ENCODE measurements around the gene TULP1. TPM values are rescaled to one million over a fixed set of nuclear protein-coding genes. Genes with fewer than 3 reads are reported as not detected.

TULP1 gene
- total and polyA plus RNA-seq, 2 of the 8 experiments (the other 6 are each of a cell fraction or from before 2014, with no cell fraction given) = 3.2 to 6.8 TPM

DNA sequence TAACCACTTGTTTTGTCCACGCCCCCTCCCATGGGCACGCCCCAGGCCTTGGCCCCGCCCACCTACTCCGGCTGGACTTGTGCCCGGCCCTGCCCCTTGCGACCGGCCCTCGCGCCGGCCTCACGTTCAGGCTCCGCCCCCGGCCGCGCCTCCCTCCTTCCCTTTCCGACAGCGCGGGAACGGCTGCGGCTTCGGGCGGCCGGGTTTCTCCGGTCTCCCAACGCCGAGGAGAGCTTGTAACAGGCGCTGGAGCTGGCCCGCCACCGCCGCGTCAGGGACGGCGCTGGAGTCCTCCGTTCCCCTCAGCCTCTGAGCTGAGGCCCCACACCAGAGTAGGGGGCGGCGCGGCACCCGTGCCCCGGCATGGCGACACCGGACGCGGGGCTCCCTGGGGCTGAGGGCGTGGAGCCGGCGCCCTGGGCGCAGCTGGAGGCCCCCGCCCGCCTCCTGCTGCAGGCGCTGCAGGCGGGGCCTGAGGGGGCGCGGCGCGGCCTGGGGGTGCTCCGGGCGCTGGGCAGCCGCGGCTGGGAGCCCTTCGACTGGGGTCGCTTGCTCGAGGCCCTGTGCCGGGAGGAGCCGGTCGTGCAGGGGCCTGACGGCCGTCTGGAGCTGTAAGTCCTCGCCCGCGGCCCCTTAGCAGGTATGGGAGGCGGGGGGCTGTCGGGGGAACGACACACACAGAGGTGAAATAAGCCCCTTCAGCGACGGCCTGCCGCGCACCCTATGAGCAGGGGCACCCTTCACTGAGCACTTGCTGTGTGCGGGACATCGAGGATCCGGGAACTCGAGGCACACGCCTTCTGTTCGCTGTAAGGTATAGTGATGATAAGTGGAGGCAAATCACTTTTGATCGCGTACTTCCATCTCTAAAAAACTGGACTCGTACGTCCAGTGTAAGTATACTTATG lies 60.3 kb downstream of the TULP1 start, which contains the start of gene FANCE:
FANCE (plus strand) TSS at position 156 of the 908 bp plus-strand sequence; CDS start at position 364, 208 bp downstream.
- Histone ChIP-seq H3K4me3 (ENCODE audit: extremely low read depth in 1 of 4, insufficient read depth in 2 of 4, low read depth in 3 of 4, low read length in 4 of 4) (peak within 1 kb of the TSS; percentile 23 to 67 (median 59)), H3K79me1 (ENCODE audit: low read depth, low read length) (no peaks in the 10 kb centered on the region; the same call in 1 of the 2 replicates), H3K27me3 (replicated peaks in 1 of 4; ENCODE audit: control insufficient read depth in 3 of 4, extremely low read depth in 1 of 4, insufficient read depth in 3 of 4, low read length in 3 of 4) (no peaks in the 10 kb centered on the region), H3K14ac (ENCODE audit: insufficient read length) (no peak within 1 kb of the TSS), H2BK20ac (ENCODE audit: low read length) (no peak within 1 kb of the TSS), H2BK12ac (ENCODE audit: low read depth, low read length) (0 out of 2 replicates have a peak within 1 kb of the TSS, but pooled peaks have one; percentile 18), H3K9ac (replicated peaks in 1 of 4; ENCODE audit: extremely low read depth in 1 of 4, low read depth in 3 of 4, low read length in 3 of 4) (peak within 1 kb of the TSS; percentile 22 to 84 (median 38); a peak in 6 of 7 replicates), H4K91ac (replicated peaks; ENCODE audit: insufficient read length, low read length) (peak within 1 kb of the TSS; percentile 35), H3K18ac (ENCODE audit: extremely low read depth, low read length) (peak within 1 kb of the TSS; percentile 60; the same call in 1 of the 2 replicates), H2AK5ac (ENCODE audit: low read depth, low read length) (no peak within 1 kb of the TSS), H3K4me1 (replicated peaks in 1 of 4; ENCODE audit: control insufficient read depth in 3 of 4, insufficient read depth in 4 of 4, low read length in 3 of 4) (peaks cover 7 to 14% (median 10%) of the 10 kb centered on the region in 4 experiments; a peak in 6 of 7 replicates), H4K8ac (ENCODE audit: extremely low read depth, insufficient read depth, low read length) (peak within 1 kb of the TSS; percentile 64), H4K5ac (ENCODE audit: insufficient read length, low read depth, low read length) (no peak within 1 kb of the TSS), H4K20me1 (replicated peaks in 1 of 2; ENCODE audit: control insufficient read depth in 1 of 2, insufficient read depth in 2 of 2, low read length in 2 of 2) (peaks cover 0 to 4% of the 10 kb centered on the region in 2 experiments), H3K27ac (ENCODE audit: low read depth, low read length) (no peak within 1 kb of the TSS), H2BK120ac (replicated peaks; ENCODE audit: low read depth, low read length) (no peak within 1 kb of the TSS), H3K23me2 (ENCODE audit: low read depth, low read length) (peaks cover 8% of the 10 kb centered on the region; the same call in 1 of the 2 replicates), H3K4me2 (ENCODE audit: insufficient read depth in 1 of 2, low read depth in 2 of 2, low read length in 2 of 2) (peak within 1 kb of the TSS; percentile 87 to 89), H3K4ac (replicated peaks; ENCODE audit: insufficient read length, low read depth, low read length) (no peak within 1 kb of the TSS), H2BK15ac (ENCODE audit: low read length) (no peak within 1 kb of the TSS), H2AFZ (ENCODE audit: low read length) (peak within 1 kb of the TSS; percentile 92; the same call in 1 of the 2 replicates), H3K56ac (replicated peaks; ENCODE audit: insufficient read length, low read depth, low read length) (no peak within 1 kb of the TSS), H3K36me3 (ENCODE audit: control insufficient read depth in 2 of 4, insufficient read depth in 4 of 4, low read length in 3 of 4) (peaks cover 0 to 9% (median 2%) of the 10 kb centered on the region in 4 experiments; a peak in 4 of 8 replicates), H3K79me2 (ENCODE audit: control insufficient read depth in 1 of 2, insufficient read depth in 2 of 2, low read length in 2 of 2) (no peaks in the 10 kb centered on the region), H3K9me3 (ENCODE audit: insufficient read depth in 2 of 2, low read depth in 1 of 2, low read length in 1 of 2) (no peaks in the 10 kb centered on the region; a peak in 1 of 4 replicates), H2BK5ac (ENCODE audit: low read depth, low read length) (no peak within 1 kb of the TSS), H3K23ac (ENCODE audit: insufficient read length) (no peak within 1 kb of the TSS)
- FAIRE-seq (no peak), DNase-seq (ENCODE audit: low read depth in 1 of 2, low spot score in 2 of 2) (peak; percentile 90 to 100)
- POLR2A ChIA-PET (ENCODE audit: partially characterized antibody) = interaction anchor here (0.8 to 12.4 kb wide), 8 partner anchors 8 to 120 kb away, joined by 3 to 197 read pairs (median 3); partner anchors contain the start of gene RPL10A
- WGBS, 2 experiments (ENCODE audit: extremely low coverage in 1 of 2, insufficient coverage in 1 of 2, insufficient read length in 1 of 2, insufficient replicate concordance in 2 of 2, low coverage in 1 of 2, low lambda C conversion rate in 2 of 2, missing lambda C conversion rate in 1 of 2) = 7% methylated on average over 32 of the region's 87 CpGs; no CpG with 5 or more reads in 1 of the 2 experiments
- CTCF ChIA-PET (ENCODE audit: partially characterized antibody) = interaction anchor here (0.7 to 11.0 kb wide), 10 partner anchors 9 to 225 kb away, joined by 3 to 161 read pairs (median 4); partner anchors contain the start of genes DEF6, PPARD and RPL10A
- TF ChIP-seq JUN (IDR thresholded peaks at IDR 0.05; ENCODE audit: low read depth, low read length) = no peak
- TF ChIP-seq BRCA1 (IDR thresholded peaks at IDR 0.05; ENCODE audit: low read depth, low read length) = no peak
- TF ChIP-seq SUZ12 (IDR thresholded peaks at IDR 0.05; ENCODE audit: low read length) = no peak
- TF ChIP-seq CTBP2 (IDR thresholded peaks at IDR 0.05; ENCODE audit: borderline replicate concordance, insufficient read depth, insufficient read length, low read length) = no peak
- TF ChIP-seq EP300 (IDR thresholded peaks at IDR 0.05; ENCODE audit: borderline replicate concordance in 1 of 2, low read depth in 2 of 2, low read length in 2 of 2) = no peak
- TF ChIP-seq TBP (IDR thresholded peaks at IDR 0.05; ENCODE audit: low read depth, low read length) = peak; percentile 16; the same call in 1 of the 2 replicates
- TF ChIP-seq, protein P1, sequence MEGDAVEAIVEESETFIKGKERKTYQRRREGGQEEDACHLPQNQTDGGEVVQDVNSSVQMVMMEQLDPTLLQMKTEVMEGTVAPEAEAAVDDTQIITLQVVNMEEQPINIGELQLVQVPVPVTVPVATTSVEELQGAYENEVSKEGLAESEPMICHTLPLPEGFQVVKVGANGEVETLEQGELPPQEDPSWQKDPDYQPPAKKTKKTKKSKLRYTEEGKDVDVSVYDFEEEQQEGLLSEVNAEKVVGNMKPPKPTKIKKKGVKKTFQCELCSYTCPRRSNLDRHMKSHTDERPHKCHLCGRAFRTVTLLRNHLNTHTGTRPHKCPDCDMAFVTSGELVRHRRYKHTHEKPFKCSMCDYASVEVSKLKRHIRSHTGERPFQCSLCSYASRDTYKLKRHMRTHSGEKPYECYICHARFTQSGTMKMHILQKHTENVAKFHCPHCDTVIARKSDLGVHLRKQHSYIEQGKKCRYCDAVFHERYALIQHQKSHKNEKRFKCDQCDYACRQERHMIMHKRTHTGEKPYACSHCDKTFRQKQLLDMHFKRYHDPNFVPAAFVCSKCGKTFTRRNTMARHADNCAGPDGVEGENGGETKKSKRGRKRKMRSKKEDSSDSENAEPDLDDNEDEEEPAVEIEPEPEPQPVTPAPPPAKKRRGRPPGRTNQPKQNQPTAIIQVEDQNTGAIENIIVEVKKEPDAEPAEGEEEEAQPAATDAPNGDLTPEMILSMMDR (IDR thresholded peaks at IDR 0.05; ENCODE audit: control extremely low read depth in 1 of 3, insufficient read depth in 1 of 3, low read depth in 1 of 3, low read length in 3 of 3) = no peak
